HG03439 (cell line): ENCODE results near the gene FRMPD2.
"Not testable (repeated sequence)": the region's sequence is repeated elsewhere in the genome, so short reads cannot be mapped to it uniquely, and the experiment has no call there.

ENCODE experiments used
- ATAC-seq: cut with Tn5 transposase; IDR thresholded peaks from one replicate; pipeline ENCODE4 v1.9.1; 2021; ENCODE audit warnings: mild to moderate bottlenecking, moderate library complexity; ENCODE audit not compliant: unreplicated experiment

The FRMPD2 gene

GRCh38 chr10:48253970-48254657 is 20.4 kb downstream of the FRMPD2 start:
- no peak for ATAC-seq

- no peak for ATAC-seq
Measured at GRCh38 chr10:48252354-48252650, 22.2 kb downstream of the FRMPD2 start.

GRCh38 chr10:48251525-48252353 is 22.8 kb downstream of the FRMPD2 start:
- no peak for ATAC-seq

GRCh38 chr10:48251152-48251524 is 23.4 kb downstream of the FRMPD2 start:
- no peak for ATAC-seq

GRCh38 chr10:48249763-48250351 is 24.6 kb downstream of the FRMPD2 start:
- no peak for ATAC-seq

- ATAC-seq = no peak
Measured at GRCh38 chr10:48249004-48249762, 25.3 kb downstream of the FRMPD2 start.

- no peak for ATAC-seq
Measured at GRCh38 chr10:48248462-48248861, 26.0 kb downstream of the FRMPD2 start.

- no peak for ATAC-seq
Measured at GRCh38 chr10:48247680-48248079, 26.8 kb downstream of the FRMPD2 start.

- no peak for ATAC-seq
Measured at GRCh38 chr10:48246501-48246900, 28.0 kb downstream of the FRMPD2 start.

GRCh38 chr10:48245977-48246376 is 28.5 kb downstream of the FRMPD2 start:
- ATAC-seq = no peak

- not testable (repeated sequence) for ATAC-seq
Measured at GRCh38 chr10:48243921-48244320, 30.6 kb downstream of the FRMPD2 start.

GRCh38 chr10:48243487-48243886 is 31.0 kb downstream of the FRMPD2 start:
- no peak for ATAC-seq

- no peak for ATAC-seq
Measured at GRCh38 chr10:48242171-48242904, 32.2 kb downstream of the FRMPD2 start.

- ATAC-seq = no peak
Measured at GRCh38 chr10:48241332-48241731, 33.2 kb downstream of the FRMPD2 start.

GRCh38 chr10:48240196-48240595 is 34.3 kb downstream of the FRMPD2 start:
- no peak for ATAC-seq

- no peak for ATAC-seq
Measured at GRCh38 chr10:48239618-48240017, 34.9 kb downstream of the FRMPD2 start.

GRCh38 chr10:48238826-48239520 is 35.5 kb downstream of the FRMPD2 start:
- no peak for ATAC-seq

GRCh38 chr10:48237259-48238250 is 36.9 kb downstream of the FRMPD2 start:
- ATAC-seq = no peak

GRCh38 chr10:48236199-48236621 is 38.3 kb downstream of the FRMPD2 start:
- no peak for ATAC-seq
